ENCODE data around the gene STK33.

GRCh38 chr11:8593935-8594909, at the start of gene STK33:
- TF ChIP-seq, protein P1, sequence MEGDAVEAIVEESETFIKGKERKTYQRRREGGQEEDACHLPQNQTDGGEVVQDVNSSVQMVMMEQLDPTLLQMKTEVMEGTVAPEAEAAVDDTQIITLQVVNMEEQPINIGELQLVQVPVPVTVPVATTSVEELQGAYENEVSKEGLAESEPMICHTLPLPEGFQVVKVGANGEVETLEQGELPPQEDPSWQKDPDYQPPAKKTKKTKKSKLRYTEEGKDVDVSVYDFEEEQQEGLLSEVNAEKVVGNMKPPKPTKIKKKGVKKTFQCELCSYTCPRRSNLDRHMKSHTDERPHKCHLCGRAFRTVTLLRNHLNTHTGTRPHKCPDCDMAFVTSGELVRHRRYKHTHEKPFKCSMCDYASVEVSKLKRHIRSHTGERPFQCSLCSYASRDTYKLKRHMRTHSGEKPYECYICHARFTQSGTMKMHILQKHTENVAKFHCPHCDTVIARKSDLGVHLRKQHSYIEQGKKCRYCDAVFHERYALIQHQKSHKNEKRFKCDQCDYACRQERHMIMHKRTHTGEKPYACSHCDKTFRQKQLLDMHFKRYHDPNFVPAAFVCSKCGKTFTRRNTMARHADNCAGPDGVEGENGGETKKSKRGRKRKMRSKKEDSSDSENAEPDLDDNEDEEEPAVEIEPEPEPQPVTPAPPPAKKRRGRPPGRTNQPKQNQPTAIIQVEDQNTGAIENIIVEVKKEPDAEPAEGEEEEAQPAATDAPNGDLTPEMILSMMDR (IDR thresholded peaks at IDR 0.05) = no peak
- no peak for TF ChIP-seq POLR2A (IDR thresholded peaks at IDR 0.05)
